ENCODE data around the gene KAT6B. TPM values are rescaled to one million over a fixed set of nuclear protein-coding genes. Genes with fewer than 3 reads are reported as not detected.

The KAT6B gene
- total RNA-seq, 2 donors from 2014 or later, result 25.3 to 39.1 TPM

- peak; percentile 53 for DNase-seq
- H3K27ac Mint-ChIP-seq, result no peak overlapping the region
- peaks cover 61% of the 10 kb centered on the region for H3K4me1 Mint-ChIP-seq
Measured at GRCh38 chr10:75018686-75019307, 192.4 kb downstream of the KAT6B start.

GRCh38 chr10:75019370-75019769, 193.0 kb downstream of the KAT6B start:
- Histone ChIP-seq H3K9ac (ENCODE audit: extremely low read depth, low read length, poor library complexity, severe bottlenecking) (no peak overlapping the region), H3K4me1 (ENCODE audit: control insufficient read depth, insufficient read depth, low read length) (peaks cover 41% of the 10 kb centered on the region), H3K27me3 (ENCODE audit: control insufficient read depth, insufficient read depth, low read length, poor library complexity, severe bottlenecking) (no peaks in the 10 kb centered on the region), H3K9me3 (ENCODE audit: control insufficient read depth, low read length) (no peaks in the 10 kb centered on the region), H3K36me3 (ENCODE audit: control insufficient read depth, insufficient read depth, low read length) (peaks cover under 1% of the 10 kb centered on the region), H3K27ac (ENCODE audit: low read depth, low read length) (no peak overlapping the region), H3K4me3 (ENCODE audit: low read length) (no peak overlapping the region)
- H3K27me3 Mint-ChIP-seq (ENCODE audit: insufficient read depth), result no peaks in the 10 kb centered on the region
- H3K4me1 Mint-ChIP-seq, result peaks cover 61% of the 10 kb centered on the region
- no peak overlapping the region for H3K27ac Mint-ChIP-seq
- peaks cover 6% of the 10 kb centered on the region for H3K36me3 Mint-ChIP-seq (ENCODE audit: low read depth)
- TF ChIP-seq, protein P1, sequence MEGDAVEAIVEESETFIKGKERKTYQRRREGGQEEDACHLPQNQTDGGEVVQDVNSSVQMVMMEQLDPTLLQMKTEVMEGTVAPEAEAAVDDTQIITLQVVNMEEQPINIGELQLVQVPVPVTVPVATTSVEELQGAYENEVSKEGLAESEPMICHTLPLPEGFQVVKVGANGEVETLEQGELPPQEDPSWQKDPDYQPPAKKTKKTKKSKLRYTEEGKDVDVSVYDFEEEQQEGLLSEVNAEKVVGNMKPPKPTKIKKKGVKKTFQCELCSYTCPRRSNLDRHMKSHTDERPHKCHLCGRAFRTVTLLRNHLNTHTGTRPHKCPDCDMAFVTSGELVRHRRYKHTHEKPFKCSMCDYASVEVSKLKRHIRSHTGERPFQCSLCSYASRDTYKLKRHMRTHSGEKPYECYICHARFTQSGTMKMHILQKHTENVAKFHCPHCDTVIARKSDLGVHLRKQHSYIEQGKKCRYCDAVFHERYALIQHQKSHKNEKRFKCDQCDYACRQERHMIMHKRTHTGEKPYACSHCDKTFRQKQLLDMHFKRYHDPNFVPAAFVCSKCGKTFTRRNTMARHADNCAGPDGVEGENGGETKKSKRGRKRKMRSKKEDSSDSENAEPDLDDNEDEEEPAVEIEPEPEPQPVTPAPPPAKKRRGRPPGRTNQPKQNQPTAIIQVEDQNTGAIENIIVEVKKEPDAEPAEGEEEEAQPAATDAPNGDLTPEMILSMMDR (conservative IDR thresholded peaks at IDR 0.05), result peak; percentile 32
- no peak for DNase-seq
- WGBS, 2 experiments (ENCODE audit: insufficient coverage in 1 of 2, insufficient read length in 1 of 2), result 88 to 100% methylated on average over 1 to 2 of the region's 2 CpGs
- H3K9me3 Mint-ChIP-seq, result no peaks in the 10 kb centered on the region
- no peak overlapping the region for H3K4me3 Mint-ChIP-seq

More at GRCh38 chr10:75018686-75019307, 192.4 kb downstream of the KAT6B start:
- no peaks in the 10 kb centered on the region for H3K9me3 ChIP-seq (ENCODE audit: control insufficient read depth, low read length)
- no peaks in the 10 kb centered on the region for H3K27me3 Mint-ChIP-seq (ENCODE audit: insufficient read depth)
- TF ChIP-seq, protein P1 (conservative IDR thresholded peaks at IDR 0.05), result no peak
- no peaks in the 10 kb centered on the region for H3K27me3 ChIP-seq (ENCODE audit: control insufficient read depth, insufficient read depth, low read length, poor library complexity, severe bottlenecking)
- 76 to 82% methylated on average over 6 to 8 of the region's 8 CpGs for WGBS, 2 experiments (ENCODE audit: insufficient coverage in 1 of 2, insufficient read length in 1 of 2)
- peaks cover 6% of the 10 kb centered on the region for H3K36me3 Mint-ChIP-seq (ENCODE audit: low read depth)
- H3K4me3 Mint-ChIP-seq, result no peak overlapping the region
- H3K9ac ChIP-seq (ENCODE audit: extremely low read depth, low read length, poor library complexity, severe bottlenecking), result no peak overlapping the region
- H3K27ac ChIP-seq (ENCODE audit: low read depth, low read length), result no peak overlapping the region
- H3K36me3 ChIP-seq (ENCODE audit: control insufficient read depth, insufficient read depth, low read length), result no peaks in the 10 kb centered on the region
- H3K4me1 ChIP-seq (ENCODE audit: control insufficient read depth, insufficient read depth, low read length), result peaks cover 41% of the 10 kb centered on the region
- no peak overlapping the region for H3K4me3 ChIP-seq (ENCODE audit: low read length)
- H3K9me3 Mint-ChIP-seq, result no peaks in the 10 kb centered on the region

- peaks cover 9% of the 10 kb centered on the region for H3K36me3 ChIP-seq (ENCODE audit: control insufficient read depth, insufficient read depth, low read length)
- no peak overlapping the region for H3K27ac Mint-ChIP-seq
- no peaks in the 10 kb centered on the region for H3K9me3 ChIP-seq (ENCODE audit: control insufficient read depth, low read length)
- H3K4me3 Mint-ChIP-seq, result no peak overlapping the region
- H3K27me3 ChIP-seq (ENCODE audit: control insufficient read depth, insufficient read depth, low read length, poor library complexity, severe bottlenecking), result no peaks in the 10 kb centered on the region
- no peak overlapping the region for H3K9ac ChIP-seq (ENCODE audit: extremely low read depth, low read length, poor library complexity, severe bottlenecking)
- WGBS, 2 experiments (ENCODE audit: insufficient coverage in 1 of 2, insufficient read length in 1 of 2), result 81 to 83% methylated on average over 5 to 6 of the region's 6 CpGs
- H3K4me1 Mint-ChIP-seq, result peaks cover 61% of the 10 kb centered on the region
- H3K9me3 Mint-ChIP-seq, result no peaks in the 10 kb centered on the region
- no peak overlapping the region for H3K4me3 ChIP-seq (ENCODE audit: low read length)
- TF ChIP-seq, protein P1 (conservative IDR thresholded peaks at IDR 0.05), result no peak
- H3K36me3 Mint-ChIP-seq (ENCODE audit: low read depth), result peaks cover 12% of the 10 kb centered on the region
- no peak overlapping the region for H3K27ac ChIP-seq (ENCODE audit: low read depth, low read length)
- no peaks in the 10 kb centered on the region for H3K27me3 Mint-ChIP-seq (ENCODE audit: insufficient read depth)
- no peak for DNase-seq
- peaks cover 41% of the 10 kb centered on the region for H3K4me1 ChIP-seq (ENCODE audit: control insufficient read depth, insufficient read depth, low read length)
Measured at GRCh38 chr10:75020168-75020567, 193.8 kb downstream of the KAT6B start.

Data from endodermal cell (in vitro differentiated cells).